Measurements from ENCODE around the gene EGR1. TPM values are rescaled to one million over a fixed set of nuclear protein-coding genes. Genes with fewer than 3 reads are reported as not detected.

The EGR1 gene
- total RNA-seq, 1 experiment from 2014 or later = 1.9 TPM

GRCh38 chr5:138425079-138425478, 40.2 kb upstream of the EGR1 start:
- BruUV-seq (replicated peaks) = no TSS peak
- Histone ChIP-seq H3K9ac (ENCODE audit: low read length) (no peak overlapping the region), H3K27ac (ENCODE audit: low read length) (no peak overlapping the region), H3K4me1 (ENCODE audit: insufficient read depth, low read length) (no peaks in the 10 kb centered on the region), H3K4me2 (ENCODE audit: low read length) (no peak overlapping the region), H3K9me3 (ENCODE audit: low read length) (no peaks in the 10 kb centered on the region), H4K20me1 (ENCODE audit: low read length) (no peaks in the 10 kb centered on the region), H3K4me3 (ENCODE audit: low read length) (no peak overlapping the region), H3K9me2 (replicated peaks; ENCODE audit: low read length) (no peaks in the 10 kb centered on the region), H3K36me3 (ENCODE audit: low read depth, low read length) (peaks cover 22% of the 10 kb centered on the region), H3F3A (ENCODE audit: low read length, unreplicated experiment) (no peaks in the 10 kb centered on the region), H3K27me3 (ENCODE audit: low read length) (no peaks in the 10 kb centered on the region), H2AFZ (ENCODE audit: low read length) (no peak overlapping the region), H3K79me2 (ENCODE audit: low read length) (no peaks in the 10 kb centered on the region)
- ATAC-seq = no peak
- intact Hi-C loops (cut with micrococcal nuclease) = no loop called here
- no peak for DNase-seq
- CTCF ChIA-PET = interaction anchor here (0.6 kb wide), 1 partner anchor 154 kb away, joined by 4 read pairs; no protein-coding TSS in a partner anchor
- POLR2A ChIA-PET (ENCODE audit: unreplicated experiment) = no interaction called here
- TF ChIP-seq CTCF (conservative IDR thresholded peaks at IDR 0.05; ENCODE audit: low read depth, low read length) = no peak
- TF ChIP-seq EZH2phosphoT487 (IDR thresholded peaks at IDR 0.05; ENCODE audit: borderline replicate concordance, low read length) = no peak
- TF ChIP-seq EZH2 (IDR thresholded peaks at IDR 0.05; ENCODE audit: low read length, unreplicated experiment) = no peak

GRCh38 chr5:138435943-138436342, 29.3 kb upstream of the EGR1 start:
- intact Hi-C loops (cut with micrococcal nuclease) = no loop called here
- ATAC-seq = no peak
- TF ChIP-seq CTCF (conservative IDR thresholded peaks at IDR 0.05; ENCODE audit: low read depth, low read length) (no peak), EZH2 (IDR thresholded peaks at IDR 0.05; ENCODE audit: low read length, unreplicated experiment) (no peak)
- Histone ChIP-seq H3K4me1 (ENCODE audit: insufficient read depth, low read length) (no peaks in the 10 kb centered on the region), H3K36me3 (ENCODE audit: low read depth, low read length) (peaks cover 8% of the 10 kb centered on the region), H4K20me1 (ENCODE audit: low read length) (no peaks in the 10 kb centered on the region), H3K9me2 (replicated peaks; ENCODE audit: low read length) (no peaks in the 10 kb centered on the region), H3K27me3 (ENCODE audit: low read length) (no peaks in the 10 kb centered on the region), H3F3A (ENCODE audit: low read length, unreplicated experiment) (no peaks in the 10 kb centered on the region), H3K27ac (ENCODE audit: low read length) (no peak overlapping the region), H3K9me3 (ENCODE audit: low read length) (no peaks in the 10 kb centered on the region), H3K79me2 (ENCODE audit: low read length) (no peaks in the 10 kb centered on the region), H3K9ac (ENCODE audit: low read length) (no peak overlapping the region), H2AFZ (ENCODE audit: low read length) (no peak overlapping the region), H3K4me3 (ENCODE audit: low read length) (no peak overlapping the region), H3K4me2 (ENCODE audit: low read length) (no peak overlapping the region)
- no peak for DNase-seq
- POLR2A ChIA-PET (ENCODE audit: unreplicated experiment) = no interaction called here
- CTCF ChIA-PET = no interaction called here
- no TSS peak for BruUV-seq (replicated peaks)

DNA sequence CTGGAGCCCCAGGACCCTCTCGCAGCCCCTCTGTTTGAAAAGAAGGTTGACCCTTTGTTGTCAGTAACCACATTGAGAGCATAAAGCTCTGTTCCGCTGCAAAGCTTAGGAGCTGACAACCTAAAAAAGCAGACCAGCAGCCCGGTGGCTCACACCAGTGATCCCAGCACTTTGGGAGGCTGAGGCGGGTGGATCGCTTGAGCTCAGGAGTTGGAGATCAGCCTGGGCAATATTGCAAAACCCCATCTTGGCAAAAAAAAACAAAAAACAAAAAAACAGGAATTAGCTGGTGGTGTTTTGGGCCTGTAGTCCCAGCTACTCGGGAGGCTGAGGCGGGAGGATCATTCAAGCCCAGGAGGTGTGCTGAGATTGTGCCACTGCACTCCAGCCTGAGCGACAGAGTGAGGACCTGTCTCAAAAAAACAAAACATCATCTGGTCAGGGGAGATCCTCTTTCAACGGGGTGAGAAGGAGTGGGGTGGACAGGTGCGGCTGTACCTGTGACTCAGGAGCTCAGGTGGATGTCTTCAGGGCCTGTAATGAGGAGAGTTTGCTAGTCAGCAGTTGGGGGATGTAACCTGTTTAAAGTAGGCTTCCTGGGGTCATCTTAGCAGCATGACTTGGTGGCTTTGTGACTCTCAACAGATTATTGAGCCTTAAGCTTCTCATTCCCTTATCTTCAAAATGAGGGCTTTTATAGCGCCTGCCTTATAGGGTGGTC, 27.1 kb upstream of the EGR1 start:
- Histone ChIP-seq H3K9ac (ENCODE audit: low read length) (no peak overlapping the region), H3K4me1 (ENCODE audit: insufficient read depth, low read length) (no peaks in the 10 kb centered on the region), H3K36me3 (ENCODE audit: low read depth, low read length) (peaks cover 8% of the 10 kb centered on the region), H3K27me3 (ENCODE audit: low read length) (no peaks in the 10 kb centered on the region), H3K27ac (ENCODE audit: low read length) (no peak overlapping the region), H3K79me2 (ENCODE audit: low read length) (no peaks in the 10 kb centered on the region), H3K4me3 (ENCODE audit: low read length) (peak overlapping the region; percentile 49; the same call in 1 of the 2 replicates), H3K4me2 (ENCODE audit: low read length) (peak overlapping the region; percentile 80), H3F3A (ENCODE audit: low read length, unreplicated experiment) (no peaks in the 10 kb centered on the region), H3K9me3 (ENCODE audit: low read length) (no peaks in the 10 kb centered on the region), H2AFZ (ENCODE audit: low read length) (0 out of 2 replicates have a peak overlapping the region, but pooled peaks have one; percentile 34), H4K20me1 (ENCODE audit: low read length) (no peaks in the 10 kb centered on the region), H3K9me2 (replicated peaks; ENCODE audit: low read length) (no peaks in the 10 kb centered on the region)
- intact Hi-C loops (cut with micrococcal nuclease) = no loop called here
- ChIA-PET CTCF (no interaction called here), POLR2A (ENCODE audit: unreplicated experiment) (no interaction called here)
- TF ChIP-seq EZH2 (IDR thresholded peaks at IDR 0.05; ENCODE audit: low read length, unreplicated experiment) = no peak
- no peak for TF ChIP-seq EZH2phosphoT487 (IDR thresholded peaks at IDR 0.05; ENCODE audit: borderline replicate concordance, low read length)
- TF ChIP-seq CTCF (conservative IDR thresholded peaks at IDR 0.05; ENCODE audit: low read depth, low read length) = no peak
- DNase-seq (no peak), ATAC-seq (no peak)
- no TSS peak for BruUV-seq (replicated peaks)
